Measurements from ENCODE around the gene SLC17A7. TPM values are rescaled to one million over a fixed set of nuclear protein-coding genes. Genes with fewer than 3 reads are reported as not detected.

Gene SLC17A7
- total and polyA plus RNA-seq, 2 of the 13 experiments (the other 11 are each of a cell fraction or from before 2014, with no cell fraction given) = 0.32 TPM; not detected in 1

DNA sequence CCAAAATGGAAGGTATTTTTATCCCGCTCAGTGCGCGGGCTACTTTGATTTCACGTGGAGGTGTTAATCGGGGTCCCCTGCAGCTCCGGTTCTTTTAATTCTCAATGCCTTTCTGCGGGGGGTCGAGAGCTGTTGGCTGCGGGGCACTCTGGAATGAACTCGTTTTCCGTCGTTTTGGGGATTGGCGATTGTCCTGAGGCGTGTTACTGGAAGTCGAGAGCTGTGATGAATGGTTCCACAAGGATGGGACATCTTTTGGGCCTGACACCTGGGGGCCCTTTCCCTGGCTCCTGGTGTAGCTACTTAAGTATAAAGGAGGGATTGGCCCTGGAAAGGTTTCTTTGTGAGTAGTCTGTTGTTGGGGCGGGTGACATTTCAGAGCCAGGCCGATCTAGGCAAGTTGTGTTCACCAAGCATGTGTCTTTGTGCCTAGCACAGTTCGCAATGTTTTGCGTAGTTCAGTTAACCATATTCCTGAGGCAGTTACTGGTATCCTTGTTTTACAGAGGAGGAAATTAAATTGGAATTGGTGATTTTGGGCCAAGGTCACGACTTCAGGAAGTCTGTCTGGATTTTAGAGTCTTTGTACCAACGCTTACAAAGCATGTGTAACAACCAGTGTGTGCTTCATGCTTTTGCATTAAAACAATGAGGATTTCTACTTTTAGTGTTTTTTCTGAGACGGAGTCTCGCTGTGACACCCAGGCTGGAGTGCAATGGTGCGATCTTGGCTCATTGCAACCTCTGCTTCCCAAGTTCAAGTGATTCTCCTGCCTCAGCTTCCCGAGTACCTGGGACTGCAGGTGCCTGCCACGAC is 46.9 kb upstream of the SLC17A7 start (continued):
- TF ChIP-seq ZFX (CRISPR knock-in tag; IDR thresholded peaks at IDR 0.05; ENCODE audit: low read depth) (peak; percentile 33; the same call in 1 of the 2 replicates), TAF15 (IDR thresholded peaks at IDR 0.05; ENCODE audit: low read depth, low read length, poor library complexity, severe bottlenecking) (no peak), ZNF224 (CRISPR knock-in tag; IDR thresholded peaks at IDR 0.05) (no peak), NCOA1 (CRISPR knock-in tag; IDR thresholded peaks at IDR 0.05) (0 out of 2 replicates have a peak, but pooled peaks have one; percentile 29), NCOA5 (CRISPR knock-in tag; IDR thresholded peaks at IDR 0.05) (no peak), POLR2A (IDR thresholded peaks at IDR 0.05; ENCODE audit: insufficient read depth in 1 of 2, low read depth in 2 of 2, low read length in 2 of 2) (peak in 1 of 2 experiments; percentile 32; a peak in 1 of 4 replicates), ZSCAN25 (CRISPR knock-in tag; IDR thresholded peaks at IDR 0.05) (no peak), ARNTL (CRISPR knock-in tag; IDR thresholded peaks at IDR 0.05) (0 out of 2 replicates have a peak, but pooled peaks have one; percentile 16), ZSCAN30 (CRISPR knock-in tag; IDR thresholded peaks at IDR 0.05) (no peak), GABPB1 (CRISPR knock-in tag; IDR thresholded peaks at IDR 0.05) (no peak), ZNF136 (CRISPR knock-in tag; IDR thresholded peaks at IDR 0.05; ENCODE audit: low read depth) (no peak), NONO (IDR thresholded peaks at IDR 0.05) (no peak), NONO (CRISPR knock-in tag; conservative IDR thresholded peaks at IDR 0.05) (no peak), MATR3 (CRISPR knock-in tag; IDR thresholded peaks at IDR 0.05) (no peak), SAP130 (CRISPR knock-in tag; IDR thresholded peaks at IDR 0.05; ENCODE audit: low read depth) (peak; percentile 8; the same call in 1 of the 2 replicates), ZNF564 (CRISPR knock-in tag; IDR thresholded peaks at IDR 0.05) (no peak), PAWR (CRISPR knock-in tag; IDR thresholded peaks at IDR 0.05; ENCODE audit: borderline replicate concordance) (no peak), ZNF816 (CRISPR knock-in tag; IDR thresholded peaks at IDR 0.05; ENCODE audit: borderline replicate concordance) (peak; percentile 87), ATF7-NPFF (CRISPR knock-in tag; IDR thresholded peaks at IDR 0.05; ENCODE audit: low read depth) (no peak), TAF1 (CRISPR knock-in tag; IDR thresholded peaks at IDR 0.05) (0 out of 2 replicates have a peak, but pooled peaks have one; percentile 20), KDM6A (CRISPR knock-in tag; IDR thresholded peaks at IDR 0.05; ENCODE audit: low read depth) (no peak), CBX2 (IDR thresholded peaks at IDR 0.05; ENCODE audit: low read depth, low read length) (no peak), CBX2 (CRISPR knock-in tag; IDR thresholded peaks at IDR 0.05; ENCODE audit: low read depth) (no peak), FOXP1 (IDR thresholded peaks at IDR 0.05) (no peak), FOXP1 (CRISPR knock-in tag; IDR thresholded peaks at IDR 0.05) (no peak), ZBTB7A (CRISPR knock-in tag; IDR thresholded peaks at IDR 0.05) (no peak), DNMT3B (CRISPR knock-in tag; conservative IDR thresholded peaks at IDR 0.05) (no peak), RORA (CRISPR knock-in tag; IDR thresholded peaks at IDR 0.05) (no peak), POLR2G (IDR thresholded peaks at IDR 0.05; ENCODE audit: low read depth, low read length) (peak; percentile 19; the same call in 1 of the 2 replicates), ZNF75D (CRISPR knock-in tag; IDR thresholded peaks at IDR 0.05; ENCODE audit: borderline replicate concordance) (no peak), GATAD1 (CRISPR knock-in tag; IDR thresholded peaks at IDR 0.05) (no peak)
- TF ChIP-seq, protein P1, sequence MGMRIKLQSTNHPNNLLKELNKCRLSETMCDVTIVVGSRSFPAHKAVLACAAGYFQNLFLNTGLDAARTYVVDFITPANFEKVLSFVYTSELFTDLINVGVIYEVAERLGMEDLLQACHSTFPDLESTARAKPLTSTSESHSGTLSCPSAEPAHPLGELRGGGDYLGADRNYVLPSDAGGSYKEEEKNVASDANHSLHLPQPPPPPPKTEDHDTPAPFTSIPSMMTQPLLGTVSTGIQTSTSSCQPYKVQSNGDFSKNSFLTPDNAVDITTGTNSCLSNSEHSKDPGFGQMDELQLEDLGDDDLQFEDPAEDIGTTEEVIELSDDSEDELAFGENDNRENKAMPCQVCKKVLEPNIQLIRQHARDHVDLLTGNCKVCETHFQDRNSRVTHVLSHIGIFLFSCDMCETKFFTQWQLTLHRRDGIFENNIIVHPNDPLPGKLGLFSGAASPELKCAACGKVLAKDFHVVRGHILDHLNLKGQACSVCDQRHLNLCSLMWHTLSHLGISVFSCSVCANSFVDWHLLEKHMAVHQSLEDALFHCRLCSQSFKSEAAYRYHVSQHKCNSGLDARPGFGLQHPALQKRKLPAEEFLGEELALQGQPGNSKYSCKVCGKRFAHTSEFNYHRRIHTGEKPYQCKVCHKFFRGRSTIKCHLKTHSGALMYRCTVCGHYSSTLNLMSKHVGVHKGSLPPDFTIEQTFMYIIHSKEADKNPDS (CRISPR knock-in tag; IDR thresholded peaks at IDR 0.05) = no peak
- TF ChIP-seq, protein P2, sequence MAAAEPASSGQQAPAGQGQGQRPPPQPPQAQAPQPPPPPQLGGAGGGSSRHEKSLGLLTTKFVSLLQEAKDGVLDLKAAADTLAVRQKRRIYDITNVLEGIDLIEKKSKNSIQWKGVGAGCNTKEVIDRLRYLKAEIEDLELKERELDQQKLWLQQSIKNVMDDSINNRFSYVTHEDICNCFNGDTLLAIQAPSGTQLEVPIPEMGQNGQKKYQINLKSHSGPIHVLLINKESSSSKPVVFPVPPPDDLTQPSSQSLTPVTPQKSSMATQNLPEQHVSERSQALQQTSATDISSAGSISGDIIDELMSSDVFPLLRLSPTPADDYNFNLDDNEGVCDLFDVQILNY (CRISPR knock-in tag; conservative IDR thresholded peaks at IDR 0.05) = no peak
